Duodenal mucosa (tissue), 2 donors: Measurements from ENCODE around the gene CCNF.
"Not testable (repeated sequence)": the region's sequence is repeated elsewhere in the genome, so short reads cannot be mapped to it uniquely, and the experiment has no call there.

Experiments
- H3K27ac ChIP-seq: one replicate; pipeline ENCODE4 v1.7.0; 2013; ENCODE audit warnings: low read depth, low read length
- H3K27me3 ChIP-seq, 2 donors: one replicate each; pipeline ENCODE4 v1.7.0; 2013; ENCODE audit warnings: low read length in 2 of 2, control low read depth in 1 of 2; ENCODE audit not compliant: insufficient read depth in 2 of 2, control insufficient read depth in 1 of 2
- H3K36me3 ChIP-seq, 2 donors: one replicate each; pipeline ENCODE4 v1.7.0; 2013; ENCODE audit warnings: low read length in 2 of 2, control low read depth in 1 of 2; ENCODE audit not compliant: insufficient read depth in 2 of 2, control insufficient read depth in 1 of 2
- H3K4me1 ChIP-seq, 2 donors: one replicate each; pipeline ENCODE4 v1.7.0; 2013; ENCODE audit warnings: low read length in 2 of 2, control low read depth in 1 of 2; ENCODE audit not compliant: insufficient read depth in 2 of 2, control insufficient read depth in 1 of 2
- H3K4me3 ChIP-seq, 2 donors: one replicate each; pipeline ENCODE4 v1.7.0; 2013; ENCODE audit warnings: low read length in 2 of 2, low read depth in 1 of 2
- H3K9ac ChIP-seq, 2 donors: one replicate each; pipeline ENCODE4 v1.7.0; 2013; ENCODE audit warnings: low read length in 2 of 2, low read depth in 1 of 2
- H3K9me3 ChIP-seq, 2 donors: one replicate each; pipeline ENCODE4 v1.7.0; 2013; ENCODE audit warnings: low read length in 2 of 2, control low read depth in 1 of 2; ENCODE audit not compliant: control insufficient read depth in 1 of 2

CCNF gene

DNA sequence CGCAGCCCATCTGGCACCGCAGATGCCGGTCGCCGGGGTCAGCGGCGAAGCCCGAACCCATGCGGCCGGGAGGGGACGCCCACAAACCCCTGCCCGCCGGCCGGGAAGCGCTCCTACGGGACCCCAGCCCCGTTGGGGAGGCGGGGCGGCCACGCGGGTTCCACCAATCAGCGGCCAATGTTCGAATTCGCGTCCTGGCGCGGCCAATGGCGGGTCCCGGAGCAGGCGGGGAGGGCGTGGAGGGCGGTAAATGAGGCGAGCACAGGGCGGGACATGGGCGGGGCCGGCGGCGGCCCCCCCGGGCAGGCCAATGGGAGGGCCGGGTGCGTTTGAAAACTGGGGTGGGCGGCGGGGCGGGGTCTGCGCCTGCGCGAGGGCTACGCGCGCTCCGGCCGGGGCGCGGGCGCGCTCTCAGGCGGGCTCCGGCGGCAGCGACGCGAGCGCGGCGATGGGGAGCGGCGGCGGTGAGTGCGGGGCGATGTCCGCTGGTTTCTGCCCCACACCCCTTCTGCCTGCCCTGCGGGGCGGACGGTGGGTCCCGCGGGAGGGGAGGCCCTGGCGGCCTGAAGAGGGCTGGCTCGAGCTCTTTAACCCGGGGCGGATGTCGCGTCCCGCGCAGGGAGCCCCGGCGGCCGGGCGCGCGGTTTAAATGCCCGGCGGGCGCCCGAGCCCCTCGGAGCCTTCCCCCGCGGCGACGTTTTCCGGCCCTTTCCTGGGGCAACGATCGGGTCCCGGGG, at the start of gene CCNF:
Gene CCNF, plus strand, starts transcription at position 414 of the 737 bp plus-strand sequence. Its CDS starts 35 bp downstream, at position 449.
- no peaks in the 10 kb centered on the region for H3K9me3 ChIP-seq
- H3K4me3 ChIP-seq: peak within 1 kb of the TSS; percentile 77 to 84
- H3K27me3 ChIP-seq: no peaks in the 10 kb centered on the region
- H3K27ac ChIP-seq: no peak within 1 kb of the TSS
- H3K4me1 ChIP-seq: peaks cover 9 to 22% of the 10 kb centered on the region in 2 donors
- H3K9ac ChIP-seq: peak within 1 kb of the TSS; percentile 71 to 77
- peaks cover 0 to 13% of the 10 kb centered on the region in 2 donors for H3K36me3 ChIP-seq

GRCh38 chr16:2383501-2383900, 45.7 kb upstream of the CCNF start:
- Histone ChIP-seq H3K36me3 (no peaks in the 10 kb centered on the region), H3K27me3 (no peaks in the 10 kb centered on the region), H3K4me3 (no peak overlapping the region), H3K9me3 (peaks cover 0 to 4% of the 10 kb centered on the region in 2 donors), H3K4me1 (no peaks in the 10 kb centered on the region), H3K9ac (no peak overlapping the region), H3K27ac (no peak overlapping the region)

GRCh38 chr16:2384426-2384825, 44.8 kb upstream of the CCNF start:
- no peak overlapping the region for H3K27ac ChIP-seq
- no peaks in the 10 kb centered on the region for H3K4me1 ChIP-seq
- no peak overlapping the region for H3K4me3 ChIP-seq
- peaks cover 0 to 11% of the 10 kb centered on the region in 2 donors for H3K9me3 ChIP-seq
- H3K36me3 ChIP-seq: no peaks in the 10 kb centered on the region
- H3K9ac ChIP-seq: no peak overlapping the region
- no peaks in the 10 kb centered on the region for H3K27me3 ChIP-seq

GRCh38 chr16:2385190-2385836, 43.9 kb upstream of the CCNF start:
- H3K27ac ChIP-seq: no peak overlapping the region
- no peaks in the 10 kb centered on the region for H3K4me1 ChIP-seq
- no peak overlapping the region for H3K4me3 ChIP-seq
- H3K9me3 ChIP-seq: peaks cover 0 to 11% of the 10 kb centered on the region in 2 donors
- H3K36me3 ChIP-seq: no peaks in the 10 kb centered on the region
- H3K27me3 ChIP-seq: no peaks in the 10 kb centered on the region
- no peak overlapping the region for H3K9ac ChIP-seq

- not testable (repeated sequence) for H3K36me3 ChIP-seq, H3K9ac ChIP-seq, H3K4me1 ChIP-seq, H3K27me3 ChIP-seq, H3K4me3 ChIP-seq, H3K27ac ChIP-seq
- H3K9me3 ChIP-seq: peaks cover 0 to 11% of the 10 kb centered on the region in 2 donors
Observed at GRCh38 chr16:2385982-2386381, 43.3 kb upstream of the CCNF start.

DNA sequence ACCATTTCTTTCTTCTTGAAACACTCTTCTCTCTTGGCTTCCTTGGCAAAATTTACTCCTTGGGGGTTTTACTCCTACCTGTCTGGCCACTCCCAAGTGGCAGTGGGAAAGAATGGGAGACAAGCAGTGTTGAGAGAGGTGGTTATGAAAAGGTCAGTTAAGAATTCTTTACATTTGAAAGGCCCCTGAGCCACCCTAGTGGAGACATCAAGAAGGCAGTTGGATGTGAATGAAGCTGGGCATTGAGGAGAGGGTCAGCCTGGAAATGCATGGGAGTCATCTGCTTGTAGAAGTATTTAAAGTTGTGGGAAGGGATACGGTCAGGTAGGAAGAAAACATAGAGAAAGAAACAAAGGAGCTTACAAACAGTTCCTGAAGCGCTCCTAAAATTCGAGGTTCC, 42.3 kb upstream of the CCNF start:
- Histone ChIP-seq H3K4me1 (no peaks in the 10 kb centered on the region), H3K27ac (no peak overlapping the region), H3K36me3 (no peaks in the 10 kb centered on the region), H3K9ac (no peak overlapping the region), H3K4me3 (no peak overlapping the region), H3K27me3 (no peaks in the 10 kb centered on the region), H3K9me3 (peaks cover 0 to 11% of the 10 kb centered on the region in 2 donors)

- H3K36me3 ChIP-seq: no peaks in the 10 kb centered on the region
- no peak overlapping the region for H3K9ac ChIP-seq
- H3K4me3 ChIP-seq: no peak overlapping the region
- no peaks in the 10 kb centered on the region for H3K27me3 ChIP-seq
- H3K4me1 ChIP-seq: no peaks in the 10 kb centered on the region
- H3K9me3 ChIP-seq: peaks cover 0 to 11% of the 10 kb centered on the region in 2 donors
- H3K27ac ChIP-seq: no peak overlapping the region
Observed at GRCh38 chr16:2388139-2388874, 40.9 kb upstream of the CCNF start.

- H3K9me3 ChIP-seq: peaks cover 0 to 11% of the 10 kb centered on the region in 2 donors
- no peaks in the 10 kb centered on the region for H3K36me3 ChIP-seq
- H3K27ac ChIP-seq: no peak overlapping the region
- no peaks in the 10 kb centered on the region for H3K4me1 ChIP-seq
- H3K27me3 ChIP-seq: no peaks in the 10 kb centered on the region
- no peak overlapping the region for H3K4me3 ChIP-seq
- H3K9ac ChIP-seq: no peak overlapping the region
Observed at GRCh38 chr16:2388875-2389433, 40.3 kb upstream of the CCNF start.

GRCh38 chr16:2392025-2392424, 37.2 kb upstream of the CCNF start:
- Histone ChIP-seq H3K36me3 (no peaks in the 10 kb centered on the region), H3K9ac (no peak overlapping the region), H3K4me3 (no peak overlapping the region), H3K4me1 (no peaks in the 10 kb centered on the region), H3K27me3 (no peaks in the 10 kb centered on the region), H3K27ac (no peak overlapping the region), H3K9me3 (peaks cover 0 to 11% of the 10 kb centered on the region in 2 donors)

DNA sequence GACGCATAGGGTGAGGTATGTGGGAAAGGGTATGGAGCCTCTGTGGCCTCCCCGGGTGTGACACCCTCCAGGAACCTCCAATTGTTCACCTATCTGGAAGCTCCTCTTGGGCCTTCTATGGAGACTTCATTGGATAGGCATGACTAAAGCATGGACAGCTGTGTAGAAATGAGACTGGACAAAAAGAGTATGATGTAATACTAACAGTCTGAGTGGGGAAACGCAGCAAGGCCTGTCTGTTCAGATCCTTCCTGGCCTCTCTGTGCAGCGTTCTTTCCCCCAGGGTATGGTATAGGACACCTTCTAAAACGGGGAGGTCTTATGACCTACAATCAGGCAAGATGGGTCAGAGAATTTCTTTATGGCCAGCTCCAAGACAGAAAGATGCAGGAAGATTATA, 30.7 kb upstream of the CCNF start:
- H3K27me3 ChIP-seq: no peaks in the 10 kb centered on the region
- no peaks in the 10 kb centered on the region for H3K9me3 ChIP-seq
- H3K27ac ChIP-seq: no peak overlapping the region
- H3K9ac ChIP-seq: no peak overlapping the region
- H3K4me1 ChIP-seq: no peaks in the 10 kb centered on the region
- no peaks in the 10 kb centered on the region for H3K36me3 ChIP-seq
- H3K4me3 ChIP-seq: no peak overlapping the region
